AG04450 (cell line): ENCODE data around the gene EFCAB9. TPM values are rescaled to one million over a fixed set of nuclear protein-coding genes. Genes with fewer than 3 reads are reported as not detected.

ENCODE experiments used
- CTCF ChIA-PET: fragments of 300-600, 350-600 bp; formaldehyde crosslinking; extraction: SDS; loops from one replicate; lab custom pipeline; 2022; ENCODE audit warnings: antibody characterized with exemption, inconsistent platforms; lab: Charles Lee
- POLR2A ChIA-PET: fragments of 350-600 bp; formaldehyde crosslinking; extraction: SDS; loops from one replicate; lab custom pipeline; 2021; ENCODE audit warnings: antibody characterized with exemption, inconsistent platforms; lab: Yijun Ruan, JAX
- DNase-seq: peaks from one replicate; pipeline ENCODE4 v3.0.0-alpha.2; 2011; ENCODE audit warnings: low read depth, low spot score
- H3K27ac ChIP-seq: one replicate; pipeline ENCODE4 v1.5.1; 2012; ENCODE audit warnings: low read depth, low read length, control low read depth
- H3K27me3 ChIP-seq: one replicate; pipeline ENCODE4 v1.6.0; 2012; ENCODE audit warnings: low read length; ENCODE audit not compliant: control insufficient read depth, insufficient read depth
- H3K4me3 ChIP-seq: 2 replicates; pipeline ENCODE4 v1.5.1; 2011; ENCODE audit warnings: mild to moderate bottlenecking, low read depth, low read length, control low read depth
- H3K9me3 ChIP-seq: 2 replicates; pipeline ENCODE4 v1.5.1; 2012; ENCODE audit warnings: low read length; ENCODE audit not compliant: control insufficient read depth, insufficient read depth
- CTCF ChIP-seq: IDR thresholded peaks from 2 replicates; pipeline ENCODE4 v1.5.1; 2011; ENCODE audit warnings: low read depth, low read length, control low read depth, inconsistent platforms
- polyA plus RNA-seq: library from polyadenylated mRNA; depleted of rRNA; stranded (reverse); fragments of >200 nt; gene quantifications from 2 replicates; pipeline ENCODE4 v1.2.3, GENCODE V29; 2011

EFCAB9 gene
- polyA plus RNA-seq, 1 experiment, result not detected

GRCh38 chr5:172219296-172219695 lies 25.3 kb downstream of the EFCAB9 start:
- no peak for DNase-seq
- CTCF ChIA-PET, result no interaction called here

GRCh38 chr5:172223901-172224873 lies 30.2 kb downstream of the EFCAB9 start:
- H3K9me3 ChIP-seq, result no peaks in the 10 kb centered on the region
- ChIA-PET POLR2A (no interaction called here), CTCF (interaction anchor here (1.1 kb wide), 1 partner anchor 36 kb away, joined by 3 read pairs; the partner anchor contains the start of gene STK10)
- H3K4me3 ChIP-seq, result no peak overlapping the region
- no peak overlapping the region for H3K27ac ChIP-seq
- no peak for DNase-seq
- no peak for TF ChIP-seq CTCF
- H3K27me3 ChIP-seq, result no peaks in the 10 kb centered on the region

More at GRCh38 chr5:172219296-172219695, 25.3 kb downstream of the EFCAB9 start:
- POLR2A ChIA-PET, result no interaction called here
- no peak for TF ChIP-seq CTCF
- no peak overlapping the region for H3K4me3 ChIP-seq
- H3K27me3 ChIP-seq, result no peaks in the 10 kb centered on the region
- no peak overlapping the region for H3K27ac ChIP-seq
- H3K9me3 ChIP-seq, result peaks cover 3% of the 10 kb centered on the region; the same call in 1 of the 2 replicates

- ChIA-PET CTCF (no interaction called here), POLR2A (interaction anchor here (0.7 kb wide), 1 partner anchor 709 kb away, joined by 3 read pairs; no protein-coding TSS in a partner anchor)
- Histone ChIP-seq H3K9me3 (no peaks in the 10 kb centered on the region), H3K27ac (no peak overlapping the region), H3K27me3 (no peaks in the 10 kb centered on the region), H3K4me3 (no peak overlapping the region)
- no peak for TF ChIP-seq CTCF
- DNase-seq, result no peak
Observed at GRCh38 chr5:172224996-172225395, 31.0 kb downstream of the EFCAB9 start.

GRCh38 chr5:172229904-172230303 lies 35.9 kb downstream of the EFCAB9 start:
- Histone ChIP-seq H3K4me3 (no peak overlapping the region), H3K27ac (no peak overlapping the region), H3K27me3 (no peaks in the 10 kb centered on the region), H3K9me3 (no peaks in the 10 kb centered on the region)
- no peak for DNase-seq
- POLR2A ChIA-PET, result no interaction called here
- TF ChIP-seq CTCF, result no peak
- CTCF ChIA-PET, result interaction anchor here (1.2 to 2.5 kb wide), 2 partner anchors 25 to 41 kb away, joined by 3 to 8 read pairs; no protein-coding TSS in a partner anchor

GRCh38 chr5:172234031-172234430 lies 40.1 kb downstream of the EFCAB9 start:
- TF ChIP-seq CTCF, result no peak

More at GRCh38 chr5:172234031-172234430, 40.1 kb downstream of the EFCAB9 start:
- CTCF ChIA-PET, result interaction anchor here (1.1 kb wide), 1 partner anchor 45 kb away, joined by 3 read pairs; no protein-coding TSS in a partner anchor
- Histone ChIP-seq H3K4me3 (no peak overlapping the region), H3K27me3 (no peaks in the 10 kb centered on the region), H3K27ac (no peak overlapping the region), H3K9me3 (no peaks in the 10 kb centered on the region)
- POLR2A ChIA-PET, result no interaction called here
- no peak for DNase-seq
